Keratinocyte (primary cell): Measurements from ENCODE around the gene ACYP2.

Experiments
- EZH2 ChIP-seq: IDR thresholded peaks from one replicate; pipeline ENCODE4 v1.6.1; 2012; ENCODE audit warnings: inconsistent platforms, mild to moderate bottlenecking, low read length, moderate library complexity
- TF ChIP-seq, protein P1 (sequence below), 3 experiments: IDR thresholded peaks in 1 of 3; conservative IDR thresholded peaks in 1 of 3; optimal IDR thresholded peaks in 1 of 3; 2 replicates in 2 of 3; 3 replicates in 1 of 3; pipeline versions ENCODE3 to v1.5.1; 2011; ENCODE audit warnings: low read length in 3 of 3, mild to moderate bottlenecking in 3 of 3, moderate library complexity in 2 of 3, control low read depth in 1 of 3, inconsistent platforms in 1 of 3; ENCODE audit not compliant: insufficient read depth in 2 of 3; ENCODE audit errors: extremely low read depth in 1 of 3

DNA sequence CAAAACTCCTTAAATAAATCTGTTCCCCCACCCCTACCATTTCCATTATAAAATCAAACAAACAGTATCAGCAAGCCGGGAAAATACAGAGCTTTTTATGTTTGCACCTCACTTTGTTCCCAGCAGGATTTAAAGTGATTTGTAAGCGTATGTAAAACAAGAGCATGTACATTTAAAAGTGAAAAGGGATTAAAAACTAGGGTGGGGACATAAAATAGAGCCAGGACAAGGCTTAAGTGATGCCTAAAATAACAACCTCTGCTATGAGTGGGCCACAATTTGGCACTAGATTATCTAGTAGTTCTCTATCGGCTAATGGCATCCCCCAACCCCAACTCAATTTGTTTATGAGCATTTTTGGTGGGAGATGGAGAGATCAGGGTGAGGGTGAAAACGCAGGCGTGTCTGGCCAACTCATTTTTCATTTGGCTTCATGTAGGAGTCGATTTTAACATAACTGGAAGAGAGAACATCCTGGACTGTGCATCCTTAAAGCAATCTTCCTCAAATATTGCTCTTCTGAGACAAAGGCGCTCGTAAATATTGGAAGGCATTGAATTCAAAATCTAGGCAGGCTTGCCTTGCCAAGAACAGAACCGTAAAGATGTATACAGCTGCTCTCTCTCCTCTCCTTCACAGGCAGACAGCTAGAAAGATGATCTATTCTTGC is 175.1 kb downstream of the ACYP2 start:
- TF ChIP-seq, protein P1, sequence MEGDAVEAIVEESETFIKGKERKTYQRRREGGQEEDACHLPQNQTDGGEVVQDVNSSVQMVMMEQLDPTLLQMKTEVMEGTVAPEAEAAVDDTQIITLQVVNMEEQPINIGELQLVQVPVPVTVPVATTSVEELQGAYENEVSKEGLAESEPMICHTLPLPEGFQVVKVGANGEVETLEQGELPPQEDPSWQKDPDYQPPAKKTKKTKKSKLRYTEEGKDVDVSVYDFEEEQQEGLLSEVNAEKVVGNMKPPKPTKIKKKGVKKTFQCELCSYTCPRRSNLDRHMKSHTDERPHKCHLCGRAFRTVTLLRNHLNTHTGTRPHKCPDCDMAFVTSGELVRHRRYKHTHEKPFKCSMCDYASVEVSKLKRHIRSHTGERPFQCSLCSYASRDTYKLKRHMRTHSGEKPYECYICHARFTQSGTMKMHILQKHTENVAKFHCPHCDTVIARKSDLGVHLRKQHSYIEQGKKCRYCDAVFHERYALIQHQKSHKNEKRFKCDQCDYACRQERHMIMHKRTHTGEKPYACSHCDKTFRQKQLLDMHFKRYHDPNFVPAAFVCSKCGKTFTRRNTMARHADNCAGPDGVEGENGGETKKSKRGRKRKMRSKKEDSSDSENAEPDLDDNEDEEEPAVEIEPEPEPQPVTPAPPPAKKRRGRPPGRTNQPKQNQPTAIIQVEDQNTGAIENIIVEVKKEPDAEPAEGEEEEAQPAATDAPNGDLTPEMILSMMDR (optimal IDR thresholded peaks at IDR 0.05 in 1 of 3, IDR thresholded peaks at IDR 0.05 in 1 of 3, conservative IDR thresholded peaks at IDR 0.05 in 1 of 3; ENCODE audit: extremely low read depth in 1 of 3, insufficient read depth in 2 of 3, low read length in 3 of 3) = no peak
- no peak for TF ChIP-seq EZH2
